ENCODE results near the gene ERI3. TPM values are rescaled to one million over a fixed set of nuclear protein-coding genes. Genes with fewer than 3 reads are reported as not detected.

Gene ERI3
- total RNA-seq, 1 donor from 2014 or later: 39.3 TPM

GRCh38 chr1:44380666-44381177, 25.7 kb upstream of the ERI3 start:
- Histone ChIP-seq H3K4me3 (no peak overlapping the region), H3K9me3 (no peaks in the 10 kb centered on the region), H3K36me3 (no peaks in the 10 kb centered on the region), H3K4me1 (no peaks in the 10 kb centered on the region), H3K27me3 (no peaks in the 10 kb centered on the region), H3K27ac (no peak overlapping the region)
- no peak for DNase-seq (ENCODE audit: extremely low spot score in 2 of 2)
- intact Hi-C loops (cut with DNase I): no loop called here
- TF ChIP-seq POLR2A (IDR thresholded peaks at IDR 0.05) (no peak), CTCF (IDR thresholded peaks at IDR 0.05) (no peak), POLR2AphosphoS5 (IDR thresholded peaks at IDR 0.05; ENCODE audit: insufficient read depth in 1 of 2, low read depth in 1 of 2) (no peak)

- H3K4me3 ChIP-seq: no peak overlapping the region
- no peaks in the 10 kb centered on the region for H3K4me1 ChIP-seq
- H3K27ac ChIP-seq: no peak overlapping the region
- no peaks in the 10 kb centered on the region for H3K9me3 ChIP-seq
- H3K36me3 ChIP-seq: no peaks in the 10 kb centered on the region
- DNase-seq (ENCODE audit: extremely low spot score in 2 of 2): no peak
- TF ChIP-seq POLR2AphosphoS5 (IDR thresholded peaks at IDR 0.05; ENCODE audit: insufficient read depth in 1 of 2, low read depth in 1 of 2): no peak
- peak; percentile 29 to 47 (median 35) for TF ChIP-seq CTCF (IDR thresholded peaks at IDR 0.05)
- intact Hi-C loops (cut with DNase I): no loop called here
- no peaks in the 10 kb centered on the region for H3K27me3 ChIP-seq
Observed at GRCh38 chr1:44377925-44378784, 23.1 kb upstream of the ERI3 start.

- Histone ChIP-seq H3K4me3 (no peak overlapping the region), H3K27me3 (no peaks in the 10 kb centered on the region), H3K9me3 (no peaks in the 10 kb centered on the region), H3K27ac (no peak overlapping the region), H3K4me1 (no peaks in the 10 kb centered on the region), H3K36me3 (no peaks in the 10 kb centered on the region)
- TF ChIP-seq POLR2A (IDR thresholded peaks at IDR 0.05): no peak
- no peak for TF ChIP-seq CTCF (IDR thresholded peaks at IDR 0.05)
- TF ChIP-seq POLR2AphosphoS5 (IDR thresholded peaks at IDR 0.05; ENCODE audit: insufficient read depth in 1 of 2, low read depth in 1 of 2): no peak
- DNase-seq (ENCODE audit: extremely low spot score in 2 of 2): no peak
- intact Hi-C loops (cut with DNase I): no loop called here
Observed at GRCh38 chr1:44375547-44375946, 20.5 kb upstream of the ERI3 start.

- DNase-seq (ENCODE audit: extremely low spot score in 2 of 2): no peak
- H3K27ac ChIP-seq: no peak overlapping the region
- TF ChIP-seq CTCF (IDR thresholded peaks at IDR 0.05) (no peak), POLR2AphosphoS5 (IDR thresholded peaks at IDR 0.05; ENCODE audit: insufficient read depth in 1 of 2, low read depth in 1 of 2) (no peak), POLR2A (IDR thresholded peaks at IDR 0.05) (no peak)
- H3K27me3 ChIP-seq: no peaks in the 10 kb centered on the region
- no peaks in the 10 kb centered on the region for H3K4me1 ChIP-seq
- intact Hi-C loops (cut with DNase I): no loop called here
- H3K36me3 ChIP-seq: no peaks in the 10 kb centered on the region
- no peaks in the 10 kb centered on the region for H3K9me3 ChIP-seq
- no peak overlapping the region for H3K4me3 ChIP-seq
Observed at GRCh38 chr1:44371206-44371605, 16.1 kb upstream of the ERI3 start.

All from vagina (tissue), 2 donors.